NCI-H1048 (cell line): ENCODE measurements around the gene NUTM1.
A peak's percentile ranks its signal among the peaks of the same experiment; 100 is the strongest.
"Not testable (repeated sequence)": the region's sequence is repeated elsewhere in the genome, so short reads cannot be mapped to it uniquely, and the experiment has no call there.

ENCODE experiments used
- DNase-seq: peaks from one replicate; lab custom pipeline; 2025; lab: John Stamatoyannopoulos, UW

Gene NUTM1

DNA sequence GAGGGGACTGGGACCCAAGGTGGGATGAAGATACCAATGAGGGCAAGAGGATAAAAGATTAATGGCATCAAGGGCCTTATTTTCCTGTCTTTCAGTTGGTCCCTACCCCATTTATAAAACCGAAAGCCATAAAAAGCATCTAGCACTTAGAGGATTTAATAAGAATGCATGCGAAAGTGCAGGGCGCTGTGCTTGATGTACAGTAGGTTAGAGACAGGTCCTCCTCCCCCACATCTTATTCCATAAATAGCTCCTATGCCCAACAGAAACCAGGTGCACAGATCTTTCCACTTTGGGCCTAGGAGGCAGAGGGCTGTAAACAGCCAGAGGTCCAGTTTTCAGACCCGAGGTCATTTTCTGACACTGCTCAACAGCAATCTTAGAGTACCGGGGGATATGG, 22.7 kb downstream of the NUTM1 start:
- no peak for DNase-seq

DNA sequence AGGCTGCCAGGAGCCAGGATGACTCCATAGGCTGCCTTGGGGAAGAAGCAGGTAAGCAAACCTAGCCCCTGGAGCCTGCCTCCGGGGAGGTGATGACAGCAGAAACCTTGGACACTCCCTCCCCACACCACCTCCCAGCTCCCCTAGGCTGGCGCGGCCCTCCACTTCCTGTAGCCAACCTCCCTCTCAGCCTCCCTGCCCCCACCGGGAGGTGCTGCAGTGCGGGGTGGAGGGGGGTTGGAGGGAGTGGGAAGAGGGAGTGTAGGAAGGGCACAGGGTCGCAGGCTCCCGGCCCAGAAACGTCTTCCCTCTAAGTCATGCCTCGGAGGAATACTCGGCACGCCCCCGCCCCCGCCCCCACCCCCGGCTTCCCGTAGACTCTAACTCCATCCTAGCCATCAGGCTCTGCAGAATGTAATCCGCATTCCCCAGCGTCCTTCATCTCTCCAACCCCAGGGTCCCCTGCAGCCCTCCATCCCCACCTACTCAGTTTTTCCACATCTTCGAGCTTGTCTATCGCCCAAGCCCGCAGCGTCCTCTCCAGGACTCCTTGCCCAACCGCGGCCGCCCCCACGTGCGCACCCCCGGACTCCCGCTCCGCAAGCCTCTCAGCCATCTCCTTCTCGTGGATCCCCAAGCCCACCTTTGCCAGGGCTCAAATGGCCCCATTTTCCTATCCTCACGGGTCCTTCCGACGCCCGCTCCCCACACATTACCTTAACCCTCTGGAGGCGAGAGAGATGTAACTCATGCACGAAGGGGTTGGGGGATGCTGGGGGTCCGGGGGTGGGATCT, 23.4 kb downstream of the NUTM1 start:
- no peak for DNase-seq

DNA sequence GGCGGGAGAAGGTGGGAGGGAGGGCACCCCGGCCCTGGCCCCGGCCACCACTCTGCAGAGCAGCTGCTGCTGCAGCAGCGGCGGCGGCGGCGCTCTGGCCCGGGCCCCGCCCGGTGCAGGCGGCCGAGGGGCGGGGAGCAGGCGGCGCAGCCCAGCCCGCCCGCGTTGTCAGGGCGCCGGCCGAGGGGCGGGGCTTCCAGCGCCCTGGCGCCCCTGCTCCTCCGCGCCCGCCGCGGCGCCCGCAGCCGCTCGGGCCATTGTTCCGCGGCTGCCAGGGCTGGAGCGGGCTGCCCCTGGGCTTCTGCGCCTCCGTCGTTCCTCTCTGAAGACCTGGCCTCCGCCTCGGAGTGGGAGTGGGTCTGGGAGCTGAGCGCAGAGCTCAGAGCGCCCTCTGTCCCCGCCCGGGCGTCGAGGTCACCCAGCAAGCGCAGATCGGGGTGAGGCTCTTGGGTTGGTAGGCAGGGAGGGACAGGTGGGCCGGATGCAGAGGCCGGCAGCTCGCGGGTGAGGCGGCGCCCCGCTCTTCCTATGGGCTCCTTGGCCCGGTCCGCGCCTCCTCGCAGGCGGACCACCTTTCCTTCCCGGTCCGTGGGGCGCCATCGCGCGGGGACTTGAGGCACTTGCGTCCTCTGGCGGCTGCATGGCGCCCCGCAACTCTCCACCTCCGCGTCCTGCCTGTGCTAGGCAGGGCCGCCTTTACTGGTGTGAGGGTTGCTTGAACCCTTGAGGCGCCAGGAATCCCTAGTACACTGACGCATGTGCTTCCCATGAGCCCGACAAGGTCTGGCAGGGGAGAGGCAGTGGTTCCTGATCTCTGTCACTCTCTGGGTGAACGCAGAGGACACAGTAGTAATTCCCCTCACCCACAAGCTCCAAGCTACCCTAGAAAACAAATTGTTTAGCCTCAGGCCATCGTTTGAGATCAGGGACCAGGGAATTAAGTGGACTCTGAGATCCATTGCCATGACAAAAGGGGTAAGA, 24.3 kb downstream of the NUTM1 start, which contains the start of gene LPCAT4:
Gene LPCAT4 (minus strand): TSS at position 96 of the 981 bp plus-strand sequence. CDS start 96 bp downstream, outside the sequence.
- peak; percentile 57 for DNase-seq

GRCh38 chr15:34370129-34370528, 27.0 kb downstream of the NUTM1 start:
- no peak for DNase-seq

GRCh38 chr15:34370643-34371042, 27.5 kb downstream of the NUTM1 start:
- DNase-seq: no peak

DNA sequence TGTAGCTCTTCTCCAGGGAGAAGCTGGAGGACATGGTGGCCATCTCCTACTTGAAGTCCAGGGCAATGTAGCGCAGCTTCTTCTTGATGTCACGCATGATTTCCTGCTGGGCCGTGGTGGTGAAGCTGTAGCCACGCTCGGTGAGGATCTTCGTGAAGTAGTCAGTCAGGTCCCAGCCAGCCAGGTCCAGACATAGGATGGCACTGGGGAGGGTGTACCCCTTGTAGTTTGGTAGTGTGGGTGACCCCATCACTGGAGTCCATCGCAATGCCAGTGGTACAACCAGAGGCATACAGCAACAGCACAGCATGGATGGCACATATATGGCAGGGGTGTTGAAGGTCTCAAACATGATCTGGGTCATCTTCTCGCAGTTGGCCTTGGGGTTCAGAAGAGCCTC, 30.8 kb downstream of the NUTM1 start:
- DNase-seq: no peak

GRCh38 chr15:34374816-34375215, 31.7 kb downstream of the NUTM1 start:
- DNase-seq: no peak

- DNase-seq: not testable (repeated sequence)
Measured at GRCh38 chr15:34375541-34375940, 32.4 kb downstream of the NUTM1 start.

GRCh38 chr15:34376856-34377255, 33.7 kb downstream of the NUTM1 start:
- no peak for DNase-seq

DNA sequence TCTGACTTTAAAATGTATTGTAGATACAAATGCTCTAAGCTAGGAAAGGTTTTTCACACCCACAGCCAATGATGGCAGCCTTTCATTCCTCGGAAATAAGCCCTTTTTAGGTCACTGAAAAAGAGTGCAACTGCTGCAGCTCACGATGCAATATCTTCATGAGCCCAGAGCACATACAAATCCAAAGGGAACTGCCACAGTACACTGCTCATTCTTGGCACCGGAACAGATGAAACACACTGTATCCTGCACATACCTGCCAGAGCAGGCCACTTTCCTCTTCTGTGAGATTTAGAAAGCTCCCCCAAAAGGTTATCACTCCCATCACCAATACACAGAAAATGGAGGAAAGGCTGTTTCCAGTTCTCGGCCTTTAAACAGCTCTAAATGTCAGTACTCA, 37.4 kb downstream of the NUTM1 start:
- DNase-seq: not testable (repeated sequence)

DNA sequence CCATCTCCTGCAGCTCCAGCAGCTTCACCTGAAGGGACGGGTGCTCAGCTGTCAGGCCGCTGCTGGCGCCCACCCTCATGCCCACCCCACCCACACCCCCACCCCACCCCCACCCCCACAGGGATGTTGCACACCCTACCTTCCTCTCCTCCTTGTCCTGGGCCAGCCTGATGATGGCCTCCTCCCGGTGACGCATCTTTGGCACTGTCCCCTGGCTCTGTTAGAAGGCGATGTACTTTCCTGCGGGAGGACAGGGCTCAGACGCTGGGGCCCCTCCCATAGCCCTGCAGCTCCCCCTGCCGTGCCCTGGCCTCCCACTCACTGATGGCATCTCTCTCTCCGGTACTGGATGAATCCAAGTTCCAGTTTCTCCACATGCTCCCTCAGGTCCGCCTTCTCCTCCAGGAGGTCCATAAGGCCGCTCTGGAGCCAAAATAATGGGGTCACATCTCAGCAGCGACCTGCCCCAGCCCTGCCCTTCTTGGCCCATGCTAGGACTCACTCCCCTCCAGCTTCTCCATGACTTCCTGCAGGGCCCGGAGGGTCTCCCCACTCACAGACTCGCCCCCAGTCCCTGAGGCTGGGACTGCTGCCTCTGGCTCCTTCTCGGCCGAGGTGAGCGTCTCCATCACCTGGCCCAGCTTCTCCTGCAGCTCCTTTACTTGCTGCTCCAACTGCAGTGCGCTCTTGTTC, 38.9 kb downstream of the NUTM1 start:
- not testable (repeated sequence) for DNase-seq

DNA sequence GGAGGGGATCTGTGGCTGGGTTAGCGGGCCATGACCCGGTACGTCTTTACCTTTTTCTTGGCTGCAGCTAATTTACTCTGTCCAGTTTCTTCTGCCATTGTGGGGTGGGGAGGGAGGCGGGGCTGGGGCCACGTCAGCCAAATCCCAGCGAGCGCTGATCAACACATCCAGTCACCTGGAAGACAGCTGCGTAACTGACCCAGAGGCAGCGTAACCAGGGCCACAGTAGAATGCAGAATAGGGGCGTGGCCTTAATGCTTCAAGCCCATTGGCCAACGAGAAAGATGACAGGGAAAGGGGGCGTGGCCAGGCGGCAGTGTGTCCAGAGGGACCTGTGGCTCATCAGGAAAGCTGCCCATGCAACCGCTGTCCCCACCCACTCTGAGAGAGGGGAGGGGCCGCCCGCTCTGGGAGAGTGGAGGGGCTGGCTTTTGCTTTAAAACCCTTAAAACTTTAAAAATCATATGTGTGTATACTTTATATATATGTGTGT, 46.5 kb downstream of the NUTM1 start:
- not testable (repeated sequence) for DNase-seq

DNA sequence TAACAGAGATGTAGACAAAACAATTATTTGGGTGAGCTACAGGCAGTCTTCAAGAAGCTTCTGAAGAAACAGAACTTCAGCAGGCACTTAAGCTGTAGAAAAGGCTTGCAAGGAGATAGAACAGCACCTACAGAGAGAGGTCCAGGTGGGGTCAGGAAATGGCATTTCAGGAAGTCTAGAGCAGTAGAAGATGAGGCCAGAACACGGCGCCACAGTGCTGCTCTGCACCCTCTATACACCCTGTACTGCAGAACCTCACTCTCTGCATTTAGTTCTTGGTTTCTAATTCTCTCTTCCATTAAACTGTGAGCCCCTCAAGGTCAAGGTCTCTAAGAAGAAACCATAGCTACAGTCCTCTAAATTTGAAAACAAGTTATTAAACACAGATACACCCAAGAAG, 49.9 kb downstream of the NUTM1 start:
- DNase-seq: not testable (repeated sequence)

DNA sequence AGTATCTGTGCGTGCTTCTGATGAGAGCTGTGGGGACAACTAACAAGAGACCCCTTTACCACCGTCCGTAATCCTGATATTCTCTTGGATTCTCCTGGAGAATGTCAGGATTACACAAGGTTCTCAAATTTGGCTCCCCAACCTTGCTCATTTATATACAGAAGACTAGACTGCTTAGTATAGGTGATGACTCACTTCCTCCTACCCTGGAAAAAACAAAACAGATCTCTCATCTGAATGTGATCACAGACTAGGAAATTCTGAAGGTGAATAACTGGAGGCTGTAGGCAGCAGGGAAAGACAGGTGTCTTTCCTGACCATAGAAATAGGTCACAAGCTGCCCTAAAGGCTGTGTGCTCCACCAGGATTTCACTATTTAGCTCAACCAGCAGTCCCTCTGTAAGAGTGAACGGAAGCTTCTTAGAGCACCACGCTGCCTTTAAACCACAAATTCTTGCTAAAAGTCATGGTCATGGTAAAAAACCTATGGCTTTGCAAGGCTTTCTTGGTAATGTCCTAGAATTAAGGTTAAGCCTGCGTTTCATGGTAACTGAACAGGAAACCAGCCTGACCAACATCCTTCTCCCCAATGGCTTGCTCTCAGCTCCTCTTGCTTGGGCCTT, 54.6 kb downstream of the NUTM1 start:
- DNase-seq: not testable (repeated sequence)

DNA sequence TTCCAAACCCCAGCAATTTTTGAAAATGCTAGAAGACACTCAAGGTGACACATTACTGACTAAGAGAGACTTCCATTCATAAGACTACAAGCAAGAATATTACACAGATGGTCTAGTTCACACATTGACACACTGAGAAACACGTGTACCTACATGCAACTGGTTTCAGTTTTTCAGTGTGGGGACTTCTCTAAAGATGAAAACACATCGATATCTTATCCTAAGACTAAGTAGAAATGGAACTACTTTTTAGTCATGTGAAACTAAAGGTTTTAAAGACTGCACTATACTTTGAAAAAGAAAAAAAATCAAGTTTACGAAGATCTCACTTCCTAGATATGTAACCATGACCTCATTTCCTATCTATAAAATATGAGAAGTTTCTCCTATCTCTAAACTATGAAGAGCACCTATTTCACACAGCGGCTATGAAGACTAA, 60.1 kb downstream of the NUTM1 start:
- not testable (repeated sequence) for DNase-seq

GRCh38 chr15:34403899-34404298, 60.8 kb downstream of the NUTM1 start:
- not testable (repeated sequence) for DNase-seq
